Urinary bladder (tissue), 4 donors: ENCODE measurements around the gene BTD. TPM values are rescaled to one million over a fixed set of nuclear protein-coding genes. Genes with fewer than 3 reads are reported as not detected.
"Not testable (repeated sequence)": the region's sequence is repeated elsewhere in the genome, so short reads cannot be mapped to it uniquely, and the experiment has no call there.

ENCODE experiments used
- DNase-seq: peaks from one replicate; pipeline ENCODE4 v3.0.0-alpha.2; 2015; ENCODE audit errors: extremely low spot score
- H3K27ac ChIP-seq: one replicate; pipeline ENCODE4 v1.5.1; 2013; ENCODE audit warnings: low read depth, mild to moderate bottlenecking, moderate library complexity
- H3K36me3 ChIP-seq: one replicate; pipeline ENCODE4 v1.6.1; 2013; ENCODE audit warnings: mild to moderate bottlenecking, moderate library complexity; ENCODE audit not compliant: insufficient read depth
- H3K4me1 ChIP-seq: one replicate; pipeline ENCODE4 v1.6.1; 2013; ENCODE audit warnings: mild to moderate bottlenecking, moderate library complexity; ENCODE audit not compliant: insufficient read depth
- H3K4me3 ChIP-seq: one replicate; pipeline ENCODE4 v1.5.1; 2013; ENCODE audit warnings: low read depth, low read length
- WGBS: extraction: QIAGEN DNeasy Blood & Tissue Kit; methylation state at CpG from one replicate; pipeline ENCODE4 v1.1.7; 2013; 5-methylcytosine and 5-hydroxymethylcytosine counted together
- polyA plus RNA-seq: library from polyadenylated mRNA; stranded (reverse); fragments of 200-250 nt; gene quantifications from one replicate; pipeline ENCODE4 v1.2.3, GENCODE V29; 2013
- total RNA-seq: library from RNA; depleted of rRNA; stranded (reverse); fragments of >200 nt; gene quantifications from one replicate; pipeline ENCODE4 v1.2.3, GENCODE V29; 2014
- donor health status: healthy with polysubstance abuse.
- donor health status: healthy.

BTD gene
- total and polyA plus RNA-seq, 2 donors: 21.4 to 24.6 TPM

DNA sequence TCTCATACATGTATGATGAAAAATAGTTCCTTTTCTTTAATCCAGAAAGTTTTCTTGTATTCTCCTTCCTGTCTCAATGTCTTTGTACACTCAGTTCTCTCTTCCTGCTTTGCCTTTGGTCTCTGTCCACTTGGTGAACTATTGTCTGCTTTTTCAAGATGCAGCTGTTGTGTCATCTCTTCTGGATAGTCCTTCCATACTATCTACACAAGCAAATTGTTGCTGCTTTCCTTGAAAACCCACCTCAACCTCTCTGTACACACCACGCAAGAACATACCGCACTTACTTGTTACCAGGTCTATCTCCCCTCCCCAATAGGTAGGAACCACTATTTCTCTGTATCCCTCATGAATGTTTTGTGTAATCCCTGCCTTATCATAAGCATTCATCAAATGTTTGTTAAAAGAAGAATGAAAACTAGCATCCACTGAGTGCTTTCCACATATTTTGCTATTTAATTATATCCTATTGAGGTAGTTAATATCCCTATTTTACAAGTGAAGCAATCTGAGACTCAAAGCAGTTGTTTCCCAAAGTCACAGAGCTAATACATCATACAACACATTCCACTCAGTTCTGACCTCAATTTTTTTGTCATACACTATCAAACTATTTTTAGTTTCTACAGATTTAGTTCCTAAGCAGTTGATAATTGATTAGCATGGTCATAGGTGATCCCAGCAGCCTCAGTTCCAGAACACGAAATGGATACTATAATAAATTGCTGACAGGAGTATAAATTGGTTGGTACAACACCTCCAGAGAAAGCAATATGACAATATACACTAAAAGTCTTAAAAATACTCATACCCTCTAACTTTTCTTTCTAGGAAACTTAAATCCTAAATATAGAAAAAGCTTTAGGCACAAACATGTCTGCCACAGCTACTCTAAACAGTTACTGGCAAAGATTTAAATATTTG is 19.8 kb upstream of the BTD start:
- DNase-seq: no peak
- 94% methylated on average over 3 of the region's 3 CpGs for WGBS
- H3K36me3 ChIP-seq: peaks cover 3% of the 10 kb centered on the region
- H3K4me1 ChIP-seq: no peaks in the 10 kb centered on the region
- H3K27ac ChIP-seq: no peak overlapping the region
- no peak overlapping the region for H3K4me3 ChIP-seq

DNA sequence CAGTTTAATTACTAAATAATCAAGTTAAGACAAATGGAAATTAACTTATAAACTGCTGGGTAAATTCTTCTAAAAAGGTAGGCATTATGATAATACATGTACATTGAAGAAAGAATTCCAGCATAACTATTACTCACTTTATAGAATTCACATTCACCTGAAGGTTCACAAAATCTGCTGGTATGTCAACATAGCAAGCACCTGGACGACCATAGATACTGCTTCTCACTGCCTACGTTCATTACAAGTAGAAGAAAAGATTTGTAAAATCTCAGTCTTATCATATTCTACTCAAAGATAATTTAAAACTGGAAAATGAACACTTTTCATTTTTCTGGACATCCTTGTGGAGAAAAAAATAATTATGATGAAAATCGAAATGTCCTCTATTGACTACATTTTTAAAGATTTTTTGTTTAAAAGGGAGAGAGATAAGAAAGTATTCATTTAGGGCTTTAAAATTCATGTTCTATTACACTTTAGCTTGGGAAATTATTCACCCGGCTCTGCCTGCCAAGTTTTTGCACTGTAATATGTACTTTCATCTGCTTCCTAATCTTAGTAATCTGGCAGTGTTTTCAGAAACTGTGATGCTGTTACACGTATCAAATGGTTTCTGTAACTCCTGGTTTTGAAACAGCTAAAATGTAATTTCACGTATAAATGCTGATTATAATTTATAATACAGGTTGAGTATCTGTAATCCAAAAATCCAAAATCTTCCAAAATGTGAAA is 16.3 kb upstream of the BTD start:
- WGBS: 68% methylated on average over 6 of the region's 6 CpGs
- Histone ChIP-seq H3K36me3 (peaks cover 4% of the 10 kb centered on the region), H3K27ac (no peak overlapping the region), H3K4me1 (no peaks in the 10 kb centered on the region), H3K4me3 (no peak overlapping the region)
- no peak for DNase-seq

DNA sequence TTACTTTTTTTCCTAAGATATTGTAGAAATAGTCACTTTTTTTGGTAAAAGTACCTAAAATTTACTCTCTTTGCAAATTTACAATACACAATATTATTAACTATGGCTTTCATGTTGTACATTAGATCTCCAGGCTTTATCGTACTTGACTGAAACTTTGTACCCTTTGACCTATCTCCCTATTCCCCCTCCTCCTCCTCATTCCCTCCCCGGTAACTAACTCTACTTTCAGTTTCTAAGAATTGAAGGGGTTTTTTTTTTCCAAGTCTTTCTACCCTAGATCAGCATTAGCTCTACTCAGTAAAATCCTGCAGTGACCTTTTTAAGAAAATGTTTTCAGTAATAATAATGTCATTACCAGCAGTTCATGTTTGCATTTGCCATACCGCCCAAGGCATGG is 10.3 kb upstream of the BTD start:
- no peak overlapping the region for H3K4me3 ChIP-seq
- H3K36me3 ChIP-seq: peaks cover 3% of the 10 kb centered on the region
- H3K27ac ChIP-seq: no peak overlapping the region
- 89% methylated on average over 3 of the region's 3 CpGs for WGBS
- no peak for DNase-seq
- H3K4me1 ChIP-seq: no peaks in the 10 kb centered on the region

DNA sequence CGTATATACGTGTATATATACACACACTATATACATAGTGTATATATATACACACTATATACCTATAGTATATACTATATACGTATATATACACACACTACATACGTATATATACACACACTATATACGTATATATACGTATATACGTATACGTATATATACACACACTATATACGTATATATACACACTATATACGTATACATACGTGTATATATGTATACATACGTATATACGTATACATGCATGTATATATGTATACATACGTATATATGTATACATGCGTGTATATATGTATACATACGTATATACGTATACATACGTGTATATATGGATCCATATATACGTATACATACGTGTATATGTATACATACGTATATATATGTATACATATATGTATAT is 9.6 kb upstream of the BTD start:
- no peak overlapping the region for H3K4me3 ChIP-seq
- H3K36me3 ChIP-seq: peaks cover 3% of the 10 kb centered on the region
- no peaks in the 10 kb centered on the region for H3K4me1 ChIP-seq
- no peak overlapping the region for H3K27ac ChIP-seq
- 90% methylated on average over 21 of the region's 21 CpGs for WGBS
- DNase-seq: no peak

DNA sequence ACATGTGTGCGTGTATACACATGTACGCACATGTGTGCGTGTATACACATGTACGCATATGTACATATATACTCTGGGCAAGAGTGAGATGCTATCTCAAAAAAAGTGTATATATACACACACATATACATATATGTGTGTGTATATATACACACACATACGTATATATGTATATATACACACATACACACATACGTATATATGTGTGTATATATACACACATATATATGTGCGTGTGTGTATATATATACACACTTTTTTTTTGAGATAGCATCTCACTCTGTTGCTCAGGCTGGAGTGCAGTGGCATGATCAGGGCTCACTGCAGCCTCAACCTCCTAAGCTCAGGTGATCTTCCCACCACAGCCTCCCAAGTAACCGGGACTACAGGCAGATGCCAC is 8.6 kb upstream of the BTD start:
- DNase-seq: no peak
- WGBS: 95% methylated on average over 8 of the region's 8 CpGs
- Histone ChIP-seq H3K27ac (no peak overlapping the region), H3K4me1 (no peaks in the 10 kb centered on the region), H3K4me3 (no peak overlapping the region), H3K36me3 (peaks cover 3% of the 10 kb centered on the region)

DNA sequence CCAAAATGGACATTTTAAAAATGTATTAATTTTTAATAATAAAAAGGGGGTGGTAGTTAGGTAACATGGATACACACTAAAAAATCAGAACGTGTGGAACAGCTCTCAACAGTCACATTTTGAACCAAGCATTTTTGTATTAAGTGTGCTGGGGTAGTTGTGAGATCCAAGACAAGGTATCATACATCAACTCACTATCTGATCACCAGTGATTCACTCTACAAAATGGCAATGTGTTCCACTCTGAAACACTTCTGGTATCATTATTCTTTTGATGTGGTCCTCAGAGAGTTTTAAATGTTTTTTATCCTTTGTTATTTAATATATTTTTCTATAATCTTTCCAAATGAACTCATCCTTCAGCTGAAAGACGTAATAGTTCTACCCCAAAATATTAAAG is 5.6 kb upstream of the BTD start:
- Histone ChIP-seq H3K36me3 (no peaks in the 10 kb centered on the region), H3K27ac (no peak overlapping the region), H3K4me1 (peaks cover 3% of the 10 kb centered on the region), H3K4me3 (no peak overlapping the region)
- no peak for DNase-seq
- 90% methylated on average over 2 of the region's 2 CpGs for WGBS

DNA sequence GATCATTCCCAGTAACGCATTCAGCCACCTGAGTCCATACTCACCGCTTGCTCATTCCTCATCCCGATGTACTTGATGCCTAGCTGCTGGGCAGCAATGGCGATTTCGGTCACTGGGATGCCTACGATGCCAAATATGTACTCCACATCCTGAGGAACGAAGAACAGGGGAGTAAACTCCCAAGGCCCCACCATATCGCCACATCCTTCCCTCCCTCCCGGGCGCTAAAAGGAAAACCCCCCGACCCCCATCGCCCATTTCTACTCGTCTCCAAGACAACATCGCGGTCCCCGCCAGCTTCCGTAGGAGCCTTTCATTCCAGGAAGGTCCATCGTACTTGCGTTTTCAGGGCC is 523 bp upstream of the BTD start:
- under 1% methylated on average over 19 of the region's 19 CpGs for WGBS
- H3K36me3 ChIP-seq: no peaks in the 10 kb centered on the region
- no peak for DNase-seq
- H3K27ac ChIP-seq: no peak overlapping the region
- peaks cover 3% of the 10 kb centered on the region for H3K4me1 ChIP-seq
- H3K4me3 ChIP-seq: peak overlapping the region; percentile 64

DNA sequence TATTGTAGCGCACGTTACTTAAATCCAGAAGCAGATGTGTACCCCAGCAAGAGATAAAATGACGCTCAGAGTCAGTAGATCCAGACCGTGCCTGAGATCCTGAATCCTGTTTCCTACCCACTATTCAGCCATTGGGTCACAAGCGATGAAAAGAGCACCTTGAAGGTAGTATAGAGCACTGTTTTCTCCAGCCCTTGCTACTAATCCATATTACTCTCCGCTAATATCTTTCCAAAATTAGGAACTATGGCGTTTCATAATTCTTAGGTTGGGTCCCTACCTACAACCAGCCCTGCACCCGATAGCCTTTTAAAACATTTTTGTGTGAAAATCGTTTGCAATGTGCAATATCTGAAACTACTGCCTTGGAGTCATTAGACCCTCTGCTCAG is 596 bp downstream of the BTD start:
- no peaks in the 10 kb centered on the region for H3K36me3 ChIP-seq
- 2% methylated on average over 9 of the region's 9 CpGs for WGBS

DNA sequence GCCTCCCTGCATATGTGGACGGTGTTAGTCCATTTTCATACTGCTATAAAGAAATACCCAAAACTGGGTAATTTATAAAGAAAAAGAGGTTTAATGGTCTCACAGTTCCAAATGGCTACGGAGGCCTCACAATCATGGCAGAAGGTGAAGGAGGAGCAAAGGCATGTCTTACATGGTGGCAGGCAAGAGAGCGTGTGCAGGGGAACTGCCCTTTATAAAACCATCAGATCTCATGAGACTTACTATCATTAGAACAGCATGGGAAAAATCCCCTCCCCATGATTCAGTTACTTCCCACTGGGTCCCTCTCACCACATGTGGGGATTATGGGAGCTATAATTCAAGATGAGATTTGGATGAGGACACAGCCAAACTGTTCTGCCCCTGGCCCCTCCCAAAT is 1.3 kb downstream of the BTD start:
- H3K4me1 ChIP-seq, DNase-seq, H3K4me3 ChIP-seq, H3K27ac ChIP-seq, H3K36me3 ChIP-seq: not testable (repeated sequence)
- WGBS: 96% methylated on average over 3 of the region's 3 CpGs

More for the DNA sequence above, 596 bp downstream of the BTD start:
- Histone ChIP-seq H3K4me1 (peaks cover 3% of the 10 kb centered on the region), H3K27ac (peak overlapping the region; percentile 34), H3K4me3 (peak overlapping the region; percentile 64)
- DNase-seq: no peak

DNA sequence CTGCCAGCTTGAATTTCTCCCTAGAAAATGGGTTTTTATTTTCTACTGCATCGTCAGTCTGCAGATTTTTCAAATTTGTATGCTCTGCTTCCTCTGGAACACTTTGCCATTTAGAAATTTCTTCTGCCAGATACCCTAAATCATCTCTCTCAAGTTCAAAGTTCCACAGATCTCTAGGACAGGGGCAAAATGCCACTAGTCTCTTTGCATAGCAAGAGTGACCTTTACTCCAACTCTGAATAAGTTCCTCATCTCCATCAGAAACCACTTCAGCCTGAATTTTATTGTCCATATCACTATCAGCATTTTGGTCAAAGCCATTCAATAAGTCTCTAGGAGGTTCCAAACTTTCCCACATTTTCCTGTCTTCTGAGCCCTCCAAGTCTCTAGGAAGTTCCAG is 3.0 kb downstream of the BTD start:
- not testable (repeated sequence) for H3K4me3 ChIP-seq, H3K27ac ChIP-seq, H3K4me1 ChIP-seq, H3K36me3 ChIP-seq, DNase-seq
- 88% methylated on average over 1 of the region's 1 CpG for WGBS

DNA sequence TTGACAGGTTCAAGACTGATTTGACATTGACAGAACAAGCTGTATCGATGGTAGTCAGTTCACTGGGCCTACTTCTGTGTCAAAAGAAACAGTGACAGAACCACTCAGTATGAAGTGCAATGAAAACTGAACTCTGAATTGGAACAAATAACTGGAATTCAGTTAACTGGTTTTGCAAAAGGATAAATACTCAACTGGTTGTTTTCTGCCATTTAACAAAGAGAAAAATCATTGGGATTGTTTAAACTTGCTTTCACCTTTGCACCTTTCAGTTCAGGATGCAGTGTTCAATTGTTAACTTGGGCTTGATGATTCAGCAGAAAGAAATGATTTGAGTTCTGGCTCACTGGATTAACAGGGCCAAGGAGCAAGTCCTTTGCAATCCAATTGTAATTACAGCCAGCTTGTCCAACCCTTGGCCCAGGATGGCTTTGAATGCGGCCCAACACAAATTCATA is 4.9 kb downstream of the BTD start:
- Histone ChIP-seq H3K4me1 (no peaks in the 10 kb centered on the region), H3K36me3 (no peaks in the 10 kb centered on the region), H3K4me3 (no peak overlapping the region), H3K27ac (peak overlapping the region; percentile 70)
- no peak for DNase-seq
- WGBS: 85% methylated on average over 2 of the region's 2 CpGs

DNA sequence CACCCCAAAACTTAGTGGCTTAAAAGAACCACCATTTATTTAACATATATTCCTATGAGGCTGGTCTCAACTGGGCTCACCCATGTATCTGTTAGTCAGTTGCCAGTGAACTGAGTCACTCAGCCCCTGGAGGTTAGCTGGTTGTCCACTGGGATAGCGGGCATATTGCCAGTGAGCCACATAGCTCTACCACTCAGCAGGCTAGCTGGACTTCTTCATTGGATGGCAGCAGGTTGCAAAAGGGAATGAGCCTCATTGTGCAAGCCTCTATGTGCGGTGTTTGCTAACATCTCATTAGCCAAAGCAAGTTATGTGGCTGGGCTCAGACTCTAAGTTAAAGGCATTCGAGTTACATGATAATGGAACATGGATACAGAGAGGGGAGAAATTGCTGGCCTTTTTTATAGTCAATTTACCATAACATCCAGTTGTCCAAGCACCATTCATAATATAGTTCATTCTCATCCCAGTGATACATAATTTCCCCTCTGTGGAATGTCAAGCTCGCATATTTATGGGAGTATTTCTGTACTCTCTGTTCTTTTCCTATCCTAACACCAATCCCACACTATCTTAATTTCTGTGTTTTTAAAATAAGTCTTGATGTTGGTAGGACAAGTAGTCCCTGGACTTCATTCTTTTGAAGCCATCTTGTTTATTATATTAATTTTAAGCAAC is 8.7 kb downstream of the BTD start:
- DNase-seq: no peak
- Histone ChIP-seq H3K4me1 (no peaks in the 10 kb centered on the region), H3K36me3 (no peaks in the 10 kb centered on the region), H3K4me3 (no peak overlapping the region), H3K27ac (no peak overlapping the region)
- WGBS: 96% methylated on average over 4 of the region's 4 CpGs

DNA sequence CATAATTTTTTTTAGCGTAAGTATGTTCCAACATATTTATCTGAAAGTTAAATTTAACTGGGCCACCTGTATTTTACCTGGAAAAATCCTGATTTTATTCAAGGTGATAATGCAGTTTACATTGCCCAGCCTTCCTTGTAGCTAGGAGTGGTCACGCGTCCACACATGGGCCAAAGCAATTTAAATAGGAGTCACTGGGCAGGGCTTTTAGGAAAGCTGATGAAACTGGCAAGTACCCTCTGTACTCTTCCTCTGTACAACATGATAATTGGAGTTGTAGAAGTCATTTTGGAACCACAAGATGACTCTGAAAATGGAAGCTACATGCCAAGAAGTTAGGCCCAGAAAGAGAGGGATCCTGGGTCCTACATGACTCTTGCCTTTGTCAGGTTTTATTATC is 9.5 kb downstream of the BTD start:
- DNase-seq: no peak
- WGBS: 94% methylated on average over 3 of the region's 3 CpGs
- H3K27ac ChIP-seq: no peak overlapping the region
- no peak overlapping the region for H3K4me3 ChIP-seq
- H3K36me3 ChIP-seq: no peaks in the 10 kb centered on the region
- H3K4me1 ChIP-seq: no peaks in the 10 kb centered on the region

DNA sequence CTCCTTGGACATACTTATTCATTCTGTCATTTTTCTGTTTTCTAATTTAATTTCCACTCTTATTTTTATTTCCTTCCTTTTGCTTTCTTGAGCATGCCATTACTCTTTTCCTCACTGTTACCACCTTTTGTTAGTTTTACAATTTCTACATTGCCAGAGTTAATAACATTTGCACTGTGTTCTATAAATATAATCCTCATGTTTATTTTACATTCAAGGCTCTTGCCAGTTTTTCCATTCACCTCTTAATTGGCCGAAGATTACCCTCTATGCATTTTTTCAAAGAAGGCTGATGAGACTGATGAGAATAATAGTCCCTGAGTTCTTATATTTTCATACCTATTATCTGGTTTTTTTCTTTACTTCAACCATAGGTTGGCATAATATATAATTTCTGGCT is 10.5 kb downstream of the BTD start:
- H3K4me3 ChIP-seq: no peak overlapping the region
- no peak overlapping the region for H3K27ac ChIP-seq
- H3K36me3 ChIP-seq: no peaks in the 10 kb centered on the region
- WGBS: 40% methylated on average over 1 of the region's 1 CpG
- H3K4me1 ChIP-seq: no peaks in the 10 kb centered on the region
- DNase-seq: no peak
